Measurements from ENCODE around the gene CRADD. TPM values are rescaled to one million over a fixed set of nuclear protein-coding genes. Genes with fewer than 3 reads are reported as not detected.

CRADD gene
- total RNA-seq, 6 experiments from 2014 or later = 17.2 to 65.3 (median 30.8) TPM

- Histone ChIP-seq H3K9me3 (no peaks in the 10 kb centered on the region), H3K27ac (peak overlapping the region; percentile 40 to 51 (median 46)), H3K27me3 (no peaks in the 10 kb centered on the region), H3K4me1 (peaks cover 0 to 30% (median 10%) of the 10 kb centered on the region in 4 donors), H3K36me3 (no peaks in the 10 kb centered on the region), H3K4me3 (no peak overlapping the region)
- DNase-seq (no peak), ATAC-seq (no peak)
- intact Hi-C loops (cut with DNase I) = no loop called here
- 28% methylated on average over 3 of the region's 5 CpGs for WGBS (ENCODE audit: insufficient coverage, low coverage, low lambda C conversion rate, missing lambda C conversion rate)
- TF ChIP-seq POLR2A (IDR thresholded peaks at IDR 0.05) (no peak), CTCF (IDR thresholded peaks at IDR 0.05) (no peak)
These were observed 60.5 kb downstream of the CRADD start for GRCh38 chr12:93737457-93738198.

GRCh38 chr12:93738199-93739058 lies 61.3 kb downstream of the CRADD start:
- WGBS (ENCODE audit: insufficient coverage, low coverage, low lambda C conversion rate, missing lambda C conversion rate) = 60% methylated on average over 4 of the region's 6 CpGs
- intact Hi-C loops (cut with DNase I) = no loop called here
- Histone ChIP-seq H3K4me1 (peaks cover 0 to 30% (median 10%) of the 10 kb centered on the region in 4 donors), H3K4me3 (no peak overlapping the region), H3K36me3 (no peaks in the 10 kb centered on the region), H3K27ac (peak overlapping the region; percentile 40 to 93 (median 46)), H3K27me3 (no peaks in the 10 kb centered on the region), H3K9me3 (no peaks in the 10 kb centered on the region)
- no peak for TF ChIP-seq POLR2A (IDR thresholded peaks at IDR 0.05)
- TF ChIP-seq CTCF (IDR thresholded peaks at IDR 0.05) = no peak
- ATAC-seq (no peak), DNase-seq (no peak)

GRCh38 chr12:93740751-93741150 lies 63.6 kb downstream of the CRADD start:
- intact Hi-C loops (cut with DNase I) = no loop called here
- peaks cover 0 to 30% (median 10%) of the 10 kb centered on the region in 4 donors for H3K4me1 ChIP-seq
- H3K27me3 ChIP-seq = no peaks in the 10 kb centered on the region
- no peaks in the 10 kb centered on the region for H3K9me3 ChIP-seq
- peak in 1 of 4 donors; percentile 27 for ATAC-seq
- peak overlapping the region; percentile 1 to 58 (median 33) for H3K4me3 ChIP-seq
- no peak for TF ChIP-seq CTCF (IDR thresholded peaks at IDR 0.05)
- TF ChIP-seq POLR2A (IDR thresholded peaks at IDR 0.05) = no peak
- peak overlapping the region; percentile 72 to 93 (median 91) for H3K27ac ChIP-seq
- 4% methylated on average over 3 of the region's 3 CpGs for WGBS (ENCODE audit: insufficient coverage, low coverage, low lambda C conversion rate, missing lambda C conversion rate)
- DNase-seq = no peak
- no peaks in the 10 kb centered on the region for H3K36me3 ChIP-seq

- intact Hi-C loops (cut with DNase I) = no loop called here
These were observed 64.5 kb downstream of the CRADD start for GRCh38 chr12:93741659-93742109.

More at GRCh38 chr12:93741659-93742109, 64.5 kb downstream of the CRADD start:
- no peak for DNase-seq
- peak overlapping the region; percentile 72 to 93 (median 91) for H3K27ac ChIP-seq
- TF ChIP-seq CTCF (IDR thresholded peaks at IDR 0.05) (no peak), POLR2A (IDR thresholded peaks at IDR 0.05) (no peak)
- H3K4me3 ChIP-seq = peak overlapping the region; percentile 32 to 63 (median 58)
- H3K36me3 ChIP-seq = no peaks in the 10 kb centered on the region
- ATAC-seq = peak; percentile 36 to 50 (median 45)
- WGBS (ENCODE audit: insufficient coverage, low coverage, low lambda C conversion rate, missing lambda C conversion rate) = 4% methylated on average over 10 of the region's 10 CpGs
- no peaks in the 10 kb centered on the region for H3K9me3 ChIP-seq
- no peaks in the 10 kb centered on the region for H3K27me3 ChIP-seq
- peaks cover 0 to 36% (median 14%) of the 10 kb centered on the region in 4 donors for H3K4me1 ChIP-seq
